AG09309 (cell line): ENCODE results near the gene GLRX3.

Experiments
- DNase-seq: peaks from one replicate; pipeline ENCODE4 v3.0.0-alpha.2; 2010; ENCODE audit warnings: low read depth
- H3K4me3 ChIP-seq: 2 replicates; pipeline ENCODE4 v1.5.1; 2011; ENCODE audit warnings: mild to moderate bottlenecking, low read depth, low read length, moderate library complexity; ENCODE audit not compliant: control insufficient read depth
- CTCF ChIP-seq: IDR thresholded peaks from 2 replicates; pipeline ENCODE4 v1.5.1; 2011; ENCODE audit warnings: mild to moderate bottlenecking, low read depth, low read length, inconsistent platforms; ENCODE audit not compliant: insufficient read depth, control insufficient read depth; ENCODE audit errors: missing control alignments

The GLRX3 gene

GRCh38 chr10:130193033-130193432 is 56.8 kb downstream of the GLRX3 start:
- no peak overlapping the region for H3K4me3 ChIP-seq
- no peak for TF ChIP-seq CTCF
- no peak for DNase-seq

- DNase-seq = no peak
- H3K4me3 ChIP-seq = no peak overlapping the region
- no peak for TF ChIP-seq CTCF
These were observed 57.5 kb downstream of the GLRX3 start for GRCh38 chr10:130193493-130194193.

- DNase-seq = no peak
- TF ChIP-seq CTCF = no peak
- no peak overlapping the region for H3K4me3 ChIP-seq
These were observed 58.2 kb downstream of the GLRX3 start for GRCh38 chr10:130194194-130194990.

GRCh38 chr10:130194991-130195645 is 58.9 kb downstream of the GLRX3 start:
- no peak for TF ChIP-seq CTCF
- no peak for DNase-seq
- H3K4me3 ChIP-seq = no peak overlapping the region

- no peak for DNase-seq
- no peak for TF ChIP-seq CTCF
These were observed 59.6 kb downstream of the GLRX3 start for GRCh38 chr10:130195746-130196294.

GRCh38 chr10:130196511-130197487 is 60.6 kb downstream of the GLRX3 start:
- no peak for DNase-seq
- H3K4me3 ChIP-seq = no peak overlapping the region
- no peak for TF ChIP-seq CTCF

More at GRCh38 chr10:130195746-130196294, 59.6 kb downstream of the GLRX3 start:
- no peak overlapping the region for H3K4me3 ChIP-seq
